Neutrophil (primary cell): ENCODE measurements around the gene FZD1.

Experiments
- H3K27ac ChIP-seq: fragments of 200-600 bp; sonication (generic); 2 replicates; pipeline ENCODE4 v1.5.1; 2016; ENCODE audit warnings: mild to moderate bottlenecking, moderate library complexity
- H3K27me3 ChIP-seq: fragments of 200-600 bp; sonication (generic); 2 replicates; pipeline ENCODE4 v1.6.0; 2016; ENCODE audit warnings: mild to moderate bottlenecking
- H3K36me3 ChIP-seq: fragments of 200-600 bp; sonication (generic); 2 replicates; pipeline ENCODE4 v1.5.1; 2017
- H3K4me1 ChIP-seq, 2 experiments: fragments of 200-600 bp in 1 of 2; sonication (generic) in 1 of 2; 1 replicate in 1 of 2; 2 replicates in 1 of 2; pipeline versions ENCODE4 v1.5.1 to v1.6.1; 2013 to 2016; ENCODE audit warnings: low read depth in 1 of 2, low read length in 1 of 2, mild to moderate bottlenecking in 1 of 2, moderate library complexity in 1 of 2; ENCODE audit not compliant: control insufficient read depth in 1 of 2, insufficient read depth in 1 of 2
- H3K4me3 ChIP-seq, 2 experiments: fragments of 200-600 bp in 1 of 2; sonication (generic) in 1 of 2; 1 replicate in 1 of 2; 2 replicates in 1 of 2; pipeline ENCODE4 v1.5.1; 2013 to 2016; ENCODE audit warnings: low read depth in 1 of 2, low read length in 1 of 2, mild to moderate bottlenecking in 1 of 2, moderate library complexity in 1 of 2
- H3K9me3 ChIP-seq: fragments of 200-600 bp; sonication (generic); 2 replicates; pipeline ENCODE4 v1.5.1; 2016
- CTCF ChIP-seq: fragments of 200-600 bp; sonication (generic); IDR thresholded peaks from 2 replicates; pipeline ENCODE4 v1.5.1; 2016; ENCODE audit warnings: antibody characterized with exemption

Gene FZD1

DNA sequence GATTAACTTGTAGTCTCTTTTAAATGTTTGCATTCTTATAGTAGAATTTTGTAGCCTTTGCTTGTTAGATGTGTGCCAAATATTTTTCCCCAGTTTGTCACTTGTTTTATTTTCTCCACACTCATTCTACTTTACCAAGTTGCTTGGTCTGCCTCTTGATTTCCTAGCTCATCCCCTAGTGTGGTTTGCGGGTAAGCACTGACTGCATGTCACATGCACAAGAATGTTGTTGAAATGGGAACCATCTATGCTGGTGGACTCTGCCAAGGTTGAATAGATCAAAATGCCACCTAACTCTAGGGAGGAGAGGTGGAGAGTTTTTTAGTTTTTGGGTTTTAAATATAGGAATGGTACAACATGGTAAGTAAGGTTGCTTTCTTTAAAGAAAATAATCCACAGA is 47.6 kb downstream of the FZD1 start:
- no peaks in the 10 kb centered on the region for H3K36me3 ChIP-seq
- H3K4me3 ChIP-seq: no peak overlapping the region
- no peak overlapping the region for H3K27ac ChIP-seq
- no peak for TF ChIP-seq CTCF
- H3K27me3 ChIP-seq: no peaks in the 10 kb centered on the region
- no peaks in the 10 kb centered on the region for H3K9me3 ChIP-seq
- H3K4me1 ChIP-seq: no peaks in the 10 kb centered on the region

- no peak for TF ChIP-seq CTCF
- no peaks in the 10 kb centered on the region for H3K27me3 ChIP-seq
- H3K27ac ChIP-seq: no peak overlapping the region
- H3K36me3 ChIP-seq: no peaks in the 10 kb centered on the region
- no peaks in the 10 kb centered on the region for H3K4me1 ChIP-seq
- H3K4me3 ChIP-seq: no peak overlapping the region
- no peaks in the 10 kb centered on the region for H3K9me3 ChIP-seq
Measured at GRCh38 chr7:91313113-91313512, 48.9 kb downstream of the FZD1 start.

- Histone ChIP-seq H3K4me1 (no peaks in the 10 kb centered on the region), H3K27me3 (no peaks in the 10 kb centered on the region), H3K27ac (no peak overlapping the region), H3K36me3 (no peaks in the 10 kb centered on the region), H3K9me3 (no peaks in the 10 kb centered on the region), H3K4me3 (no peak overlapping the region)
- TF ChIP-seq CTCF: no peak
Measured at GRCh38 chr7:91314591-91315323, 50.5 kb downstream of the FZD1 start.

- H3K27ac ChIP-seq: no peak overlapping the region
- no peaks in the 10 kb centered on the region for H3K9me3 ChIP-seq
- H3K27me3 ChIP-seq: no peaks in the 10 kb centered on the region
- H3K4me3 ChIP-seq: no peak overlapping the region
- TF ChIP-seq CTCF: no peak
- H3K36me3 ChIP-seq: no peaks in the 10 kb centered on the region
- H3K4me1 ChIP-seq: no peaks in the 10 kb centered on the region
Measured at GRCh38 chr7:91316426-91316825, 52.2 kb downstream of the FZD1 start.

DNA sequence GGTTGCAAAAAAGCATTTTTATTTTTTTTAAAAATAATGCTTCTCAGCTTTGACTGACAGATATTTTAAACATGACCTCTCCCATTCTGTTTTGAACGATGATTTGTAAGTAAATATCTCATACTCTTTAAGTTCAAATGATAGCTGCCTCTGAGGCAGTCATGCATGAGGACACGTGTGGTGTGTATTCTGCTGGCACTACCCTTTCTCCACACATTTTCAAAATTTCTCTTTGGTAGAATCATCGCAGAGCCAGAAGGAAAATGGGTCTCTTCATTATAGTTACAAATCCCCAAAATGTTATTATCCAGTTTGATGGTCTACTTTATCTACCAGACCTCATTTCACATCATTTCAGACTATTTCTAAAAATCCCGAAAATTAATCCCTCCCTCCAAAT is 55.1 kb downstream of the FZD1 start:
- Histone ChIP-seq H3K36me3 (no peaks in the 10 kb centered on the region), H3K4me1 (no peaks in the 10 kb centered on the region), H3K27ac (no peak overlapping the region), H3K9me3 (no peaks in the 10 kb centered on the region), H3K4me3 (no peak overlapping the region), H3K27me3 (no peaks in the 10 kb centered on the region)
- no peak for TF ChIP-seq CTCF
